Gastroesophageal sphincter (tissue), 4 donors: ENCODE measurements around the gene NSUN2. TPM values are rescaled to one million over a fixed set of nuclear protein-coding genes. Genes with fewer than 3 reads are reported as not detected.

ENCODE experiments used
- ATAC-seq: fragments of 150-250 bp; one replicate; pipeline ENCODE4 v1.9.1; 2016; ENCODE audit warnings: mild to moderate bottlenecking, moderate library complexity
- H3K27ac ChIP-seq, 4 donors: fragments of 200-600 bp; sonication (generic) in 3 of 4; 1 replicate in 3 of 4; 2 replicates in 1 of 4; pipeline ENCODE4 v1.5.1; 2016 to 2019
- H3K27me3 ChIP-seq: fragments of 200-600 bp; sonication (generic); one replicate; pipeline ENCODE4 v1.5.1; 2019
- H3K36me3 ChIP-seq, 2 donors: fragments of 200-600 bp; sonication (generic); one replicate each; pipeline ENCODE4 v1.5.1; 2019; ENCODE audit warnings: control low read depth in 1 of 2
- H3K4me1 ChIP-seq, 3 donors: fragments of 200-600 bp; sonication (generic); 1 replicate in 2 of 3; 2 replicates in 1 of 3; pipeline ENCODE4 v1.5.1; 2016 to 2019; ENCODE audit warnings: control low read depth in 2 of 3
- H3K4me3 ChIP-seq, 2 donors: fragments of 200-600 bp; sonication (generic); one replicate each; pipeline ENCODE4 v1.5.1; 2019; ENCODE audit warnings: mild to moderate bottlenecking in 1 of 2, moderate library complexity in 1 of 2
- H3K9me3 ChIP-seq, 3 donors: fragments of 200-600 bp; sonication (generic); one replicate each; pipeline ENCODE4 v1.5.1; 2017 to 2019; ENCODE audit warnings: control low read depth in 2 of 3
- EP300 ChIP-seq: sonication (generic); formaldehyde crosslinking; IDR thresholded peaks from one replicate; pipeline ENCODE4 v1.6.1; 2017; ENCODE audit warnings: antibody characterized with exemption, mild to moderate bottlenecking
- POLR2A ChIP-seq, 2 donors: fragments of 450-650 bp; IDR thresholded peaks; one replicate each; pipeline ENCODE4 v1.6.1; 2017; ENCODE audit warnings: antibody characterized with exemption in 2 of 2, mild to moderate bottlenecking in 2 of 2, moderate library complexity in 1 of 2
- POLR2AphosphoS5 ChIP-seq: sonication (generic); formaldehyde crosslinking; IDR thresholded peaks from one replicate; pipeline ENCODE4 v1.6.1; 2017; ENCODE audit warnings: antibody characterized with exemption
- WGBS, 2 donors: methylation state at CpG; one replicate each; pipeline ENCODE4 v1.1.5; 2018; ENCODE audit warnings: low coverage in 1 of 2; 5-methylcytosine and 5-hydroxymethylcytosine counted together
- total RNA-seq, 4 donors: library from RNA; depleted of rRNA; stranded (reverse); fragments of >200 nt; gene quantifications; one replicate each; pipeline ENCODE4 v1.1.0, GENCODE V29; 2016
- TF ChIP-seq, protein P1 (sequence below), 4 experiments: fragments of 200-600 bp in 2 of 4; fragments of 450-650 bp in 2 of 4; sonication (generic) in 1 of 4; IDR thresholded peaks; one replicate each; pipeline ENCODE4 v1.5.1; 2017 to 2019; ENCODE audit warnings: antibody characterized with exemption in 4 of 4, mild to moderate bottlenecking in 2 of 4, moderate library complexity in 2 of 4

Gene NSUN2
- total RNA-seq, 4 donors from 2014 or later, result 34.0 to 50.3 (median 43.6) TPM

DNA sequence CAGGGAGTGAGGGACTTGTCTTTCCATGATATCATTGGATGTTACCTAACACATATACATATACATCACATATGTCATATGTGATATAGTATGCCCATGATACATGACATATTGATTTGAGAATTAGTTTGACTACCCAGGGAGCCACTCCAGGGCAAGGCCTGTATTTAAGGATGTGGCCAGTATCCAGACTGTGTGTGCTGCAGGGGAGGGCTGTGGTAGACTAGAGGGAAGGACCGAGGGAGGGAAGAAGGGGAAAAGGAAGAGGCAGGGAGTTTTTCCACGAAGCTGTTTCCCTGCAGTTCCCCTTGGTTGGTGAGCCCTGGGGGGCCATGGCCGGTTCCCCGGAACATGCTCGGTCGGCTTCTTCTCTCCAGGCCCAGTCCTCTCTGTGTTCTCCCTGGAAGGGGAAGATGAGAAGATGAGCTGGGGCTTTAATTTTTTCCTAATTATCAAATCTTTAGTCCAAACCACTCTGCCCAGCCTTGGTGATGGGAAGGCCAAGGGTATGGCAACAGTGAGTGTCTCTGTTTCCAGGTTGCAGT, 48.7 kb downstream of the NSUN2 start:
- Histone ChIP-seq H3K36me3 (no peaks in the 10 kb centered on the region), H3K9me3 (no peaks in the 10 kb centered on the region), H3K4me1 (peaks cover 0 to 18% (median 5%) of the 10 kb centered on the region in 3 donors), H3K27me3 (peaks cover 18% of the 10 kb centered on the region), H3K4me3 (no peak overlapping the region), H3K27ac (no peak overlapping the region)
- WGBS, 2 donors, result 78% methylated on average over 6 of the region's 6 CpGs; no CpG with 5 or more reads in 1 of the 2 donors
- TF ChIP-seq POLR2A (IDR thresholded peaks at IDR 0.05) (no peak), EP300 (no peak), POLR2AphosphoS5 (no peak)
- TF ChIP-seq, protein P1, sequence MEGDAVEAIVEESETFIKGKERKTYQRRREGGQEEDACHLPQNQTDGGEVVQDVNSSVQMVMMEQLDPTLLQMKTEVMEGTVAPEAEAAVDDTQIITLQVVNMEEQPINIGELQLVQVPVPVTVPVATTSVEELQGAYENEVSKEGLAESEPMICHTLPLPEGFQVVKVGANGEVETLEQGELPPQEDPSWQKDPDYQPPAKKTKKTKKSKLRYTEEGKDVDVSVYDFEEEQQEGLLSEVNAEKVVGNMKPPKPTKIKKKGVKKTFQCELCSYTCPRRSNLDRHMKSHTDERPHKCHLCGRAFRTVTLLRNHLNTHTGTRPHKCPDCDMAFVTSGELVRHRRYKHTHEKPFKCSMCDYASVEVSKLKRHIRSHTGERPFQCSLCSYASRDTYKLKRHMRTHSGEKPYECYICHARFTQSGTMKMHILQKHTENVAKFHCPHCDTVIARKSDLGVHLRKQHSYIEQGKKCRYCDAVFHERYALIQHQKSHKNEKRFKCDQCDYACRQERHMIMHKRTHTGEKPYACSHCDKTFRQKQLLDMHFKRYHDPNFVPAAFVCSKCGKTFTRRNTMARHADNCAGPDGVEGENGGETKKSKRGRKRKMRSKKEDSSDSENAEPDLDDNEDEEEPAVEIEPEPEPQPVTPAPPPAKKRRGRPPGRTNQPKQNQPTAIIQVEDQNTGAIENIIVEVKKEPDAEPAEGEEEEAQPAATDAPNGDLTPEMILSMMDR (IDR thresholded peaks at IDR 0.05), result no peak
- ATAC-seq, result no peak

GRCh38 chr5:6583049-6583880, 49.6 kb downstream of the NSUN2 start:
- peak overlapping the region in 3 of 4 donors; percentile 17 to 58 (median 53) for H3K27ac ChIP-seq
- H3K4me1 ChIP-seq, result peaks cover 0 to 18% (median 5%) of the 10 kb centered on the region in 3 donors
- H3K4me3 ChIP-seq, result peak overlapping the region; percentile 14 to 57
- H3K9me3 ChIP-seq, result no peaks in the 10 kb centered on the region
- no peaks in the 10 kb centered on the region for H3K36me3 ChIP-seq
- ATAC-seq, result peak; percentile 95
- no peak for TF ChIP-seq EP300
- TF ChIP-seq, protein P1 (IDR thresholded peaks at IDR 0.05), result peak in 3 of 4 experiments; percentile 52 to 68 (median 66)
- TF ChIP-seq POLR2A (IDR thresholded peaks at IDR 0.05), result no peak
- TF ChIP-seq POLR2AphosphoS5, result no peak
- 39 to 70% methylated on average over 2 to 4 of the region's 85 CpGs for WGBS, 2 donors
- peaks cover 18% of the 10 kb centered on the region for H3K27me3 ChIP-seq

- H3K27me3 ChIP-seq, result peaks cover 18% of the 10 kb centered on the region
- 77% methylated on average over 4 of the region's 30 CpGs; no CpG with 5 or more reads in 1 of the 2 donors for WGBS, 2 donors
- H3K9me3 ChIP-seq, result no peaks in the 10 kb centered on the region
- no peaks in the 10 kb centered on the region for H3K36me3 ChIP-seq
- H3K27ac ChIP-seq, result peak overlapping the region in 1 of 4 donors; percentile 58
- no peak for TF ChIP-seq POLR2AphosphoS5
- no peak for TF ChIP-seq EP300
- TF ChIP-seq, protein P1 (IDR thresholded peaks at IDR 0.05), result no peak
- no peak for TF ChIP-seq POLR2A (IDR thresholded peaks at IDR 0.05)
- H3K4me1 ChIP-seq, result peaks cover 0 to 18% (median 5%) of the 10 kb centered on the region in 3 donors
- H3K4me3 ChIP-seq, result peak overlapping the region in 1 of 2 donors; percentile 57
- peak; percentile 31 for ATAC-seq
Observed at GRCh38 chr5:6582507-6583048, 50.3 kb downstream of the NSUN2 start.

- ATAC-seq, result no peak
- no peak overlapping the region for H3K27ac ChIP-seq
- no peaks in the 10 kb centered on the region for H3K36me3 ChIP-seq
- H3K9me3 ChIP-seq, result no peaks in the 10 kb centered on the region
- peaks cover 18% of the 10 kb centered on the region for H3K27me3 ChIP-seq
- TF ChIP-seq POLR2A (IDR thresholded peaks at IDR 0.05) (no peak), EP300 (no peak), POLR2AphosphoS5 (no peak)
- TF ChIP-seq, protein P1 (IDR thresholded peaks at IDR 0.05), result no peak
- no peak overlapping the region for H3K4me3 ChIP-seq
- WGBS, 2 donors, result 74 to 89% methylated on average over 10 to 13 of the region's 14 CpGs
- peaks cover 0 to 18% (median 5%) of the 10 kb centered on the region in 3 donors for H3K4me1 ChIP-seq
Observed at GRCh38 chr5:6581559-6582426, 51.1 kb downstream of the NSUN2 start.
